ENCODE measurements around the gene SLC9A9.

SLC9A9 gene

GRCh38 chr3:143255739-143256138 is 592.5 kb downstream of the SLC9A9 start:
- H3K4me3 ChIP-seq (ENCODE audit: low read depth, low read length): no peak overlapping the region
- TF ChIP-seq CTCF (IDR thresholded peaks at IDR 0.05; ENCODE audit: control insufficient read depth, extremely low read depth, insufficient read depth): no peak
- DNase-seq (ENCODE audit: low read depth): no peak

GRCh38 chr3:143252931-143253330 is 595.3 kb downstream of the SLC9A9 start:
- no peak for DNase-seq (ENCODE audit: low read depth)
- H3K4me3 ChIP-seq (ENCODE audit: low read depth, low read length): no peak overlapping the region
- no peak for TF ChIP-seq CTCF (IDR thresholded peaks at IDR 0.05; ENCODE audit: control insufficient read depth, extremely low read depth, insufficient read depth)

- no peak for DNase-seq (ENCODE audit: low read depth)
- TF ChIP-seq CTCF (IDR thresholded peaks at IDR 0.05; ENCODE audit: control insufficient read depth, extremely low read depth, insufficient read depth): no peak
- no peak overlapping the region for H3K4me3 ChIP-seq (ENCODE audit: low read depth, low read length)
Observed at GRCh38 chr3:143249014-143249413, 599.3 kb downstream of the SLC9A9 start.

GRCh38 chr3:143247073-143247472 is 601.2 kb downstream of the SLC9A9 start:
- no peak for TF ChIP-seq CTCF (IDR thresholded peaks at IDR 0.05; ENCODE audit: control insufficient read depth, extremely low read depth, insufficient read depth)
- no peak for DNase-seq (ENCODE audit: low read depth)

GRCh38 chr3:143245692-143246091 is 602.6 kb downstream of the SLC9A9 start:
- no peak for DNase-seq (ENCODE audit: low read depth)
- no peak overlapping the region for H3K4me3 ChIP-seq (ENCODE audit: low read depth, low read length)
- TF ChIP-seq CTCF (IDR thresholded peaks at IDR 0.05; ENCODE audit: control insufficient read depth, extremely low read depth, insufficient read depth): no peak

More at GRCh38 chr3:143247073-143247472, 601.2 kb downstream of the SLC9A9 start:
- H3K4me3 ChIP-seq (ENCODE audit: low read depth, low read length): no peak overlapping the region

GRCh38 chr3:143244516-143245063 is 603.7 kb downstream of the SLC9A9 start:
- TF ChIP-seq CTCF (IDR thresholded peaks at IDR 0.05; ENCODE audit: control insufficient read depth, extremely low read depth, insufficient read depth): no peak
- H3K4me3 ChIP-seq (ENCODE audit: low read depth, low read length): no peak overlapping the region
- DNase-seq (ENCODE audit: low read depth): no peak

- DNase-seq (ENCODE audit: low read depth): no peak
- TF ChIP-seq CTCF (IDR thresholded peaks at IDR 0.05; ENCODE audit: control insufficient read depth, extremely low read depth, insufficient read depth): no peak
- H3K4me3 ChIP-seq (ENCODE audit: low read depth, low read length): no peak overlapping the region
Observed at GRCh38 chr3:143243686-143244085, 604.6 kb downstream of the SLC9A9 start.
